Central memory CD4-positive, alpha-beta T cell (primary cell): Measurements from ENCODE around the gene NRBP1.

Experiments used
- DNase-seq: peaks from one replicate; pipeline ENCODE4 v3.0.0; 2022
- total RNA-seq, 3 experiments: gene quantifications; one replicate each; lab custom pipeline; 2026; lab: John Stamatoyannopoulos, UW

The NRBP1 gene
- total RNA-seq = 117 to 165 (median 143) reads per million in 3 experiments

- peak; percentile 85 for DNase-seq
These were observed at the start of gene NRBP1 for GRCh38 chr2:27428213-27428977. NRBP1 (plus strand) TSS chr2:27428631; CDS start chr2:27433274, 4,643 bp downstream.

DNA sequence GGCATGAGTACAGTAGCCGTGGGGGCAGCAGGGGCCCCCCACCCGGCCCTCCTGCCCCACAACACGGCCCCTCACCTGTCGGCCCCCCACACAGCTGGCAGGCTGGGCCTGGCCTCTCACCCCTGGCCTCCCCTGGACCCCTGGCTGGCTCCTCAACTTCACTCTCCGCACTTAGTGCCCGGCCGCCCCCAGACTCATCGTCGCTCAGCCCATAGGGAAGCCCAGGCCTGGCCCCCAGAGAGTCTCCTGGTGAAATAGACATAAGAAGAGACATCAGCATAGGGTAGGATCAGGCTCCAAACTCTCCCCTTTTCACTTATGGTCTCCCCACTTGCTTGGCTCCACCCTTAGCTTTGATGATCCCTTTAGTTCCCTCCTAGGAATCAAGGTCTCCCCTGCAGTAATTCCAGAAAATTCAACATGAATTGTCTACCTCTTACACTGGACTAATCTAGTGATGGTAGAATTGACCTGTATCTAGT lies 49.6 kb upstream of the NRBP1 start:
- no peak for DNase-seq

- DNase-seq = no peak
These were observed 49.0 kb upstream of the NRBP1 start for GRCh38 chr2:27379383-27379835.

- DNase-seq = peak; percentile 24
These were observed 48.4 kb upstream of the NRBP1 start for GRCh38 chr2:27379836-27380625.

DNA sequence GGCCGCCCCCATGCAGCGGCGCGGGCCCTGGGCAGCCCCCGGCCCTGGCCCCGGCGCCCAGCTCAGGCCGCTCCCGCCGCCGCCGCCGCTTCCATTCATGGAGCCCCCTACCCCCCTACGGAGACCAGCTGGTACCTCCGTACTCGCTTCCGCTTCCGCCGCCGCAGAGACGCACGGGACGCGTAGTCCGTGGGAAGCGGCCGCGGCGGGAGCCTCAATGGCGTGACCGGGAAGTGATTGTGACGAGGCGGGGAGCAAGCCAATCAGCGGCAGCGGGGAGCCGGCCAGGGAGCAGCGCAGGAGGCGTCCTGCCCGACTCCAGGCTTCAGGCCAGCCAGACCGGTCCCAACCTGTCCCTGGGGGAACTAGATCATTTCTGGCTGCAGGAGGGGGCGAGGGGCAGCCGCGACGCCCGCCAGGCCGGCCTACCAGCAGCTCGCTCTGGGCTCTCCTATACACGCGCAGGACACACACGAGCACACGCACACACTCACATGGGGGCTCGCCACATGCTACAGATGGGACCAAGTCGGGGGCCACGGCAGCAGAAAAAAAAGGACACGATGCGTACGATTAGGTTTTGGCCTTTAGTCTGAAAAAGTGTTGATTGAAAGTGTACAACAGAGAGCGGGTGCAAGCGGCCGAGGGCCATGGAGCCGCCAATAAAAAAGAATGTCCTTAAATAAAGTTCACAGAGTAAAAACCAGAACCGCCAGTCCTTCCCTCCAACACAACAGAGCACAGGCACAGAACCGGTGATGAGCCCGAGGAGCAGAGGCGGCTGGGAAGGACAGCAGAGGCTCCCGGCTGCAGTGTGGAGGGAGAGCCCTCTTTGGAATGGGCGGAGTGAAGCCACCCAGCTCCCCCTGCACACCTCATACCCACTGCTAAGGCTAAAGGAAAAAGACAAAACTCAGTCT lies 47.5 kb upstream of the NRBP1 start, which contains the start of gene ZNF513:
Gene ZNF513 (minus strand): TSS at position 109 of the 920 bp plus-strand sequence. CDS start 208 bp downstream, outside the sequence.
- DNase-seq = peak; percentile 81

GRCh38 chr2:27381577-27382181 lies 46.8 kb upstream of the NRBP1 start:
- DNase-seq = no peak

GRCh38 chr2:27390822-27391679 lies 37.4 kb upstream of the NRBP1 start:
- peak; percentile 74 for DNase-seq

DNA sequence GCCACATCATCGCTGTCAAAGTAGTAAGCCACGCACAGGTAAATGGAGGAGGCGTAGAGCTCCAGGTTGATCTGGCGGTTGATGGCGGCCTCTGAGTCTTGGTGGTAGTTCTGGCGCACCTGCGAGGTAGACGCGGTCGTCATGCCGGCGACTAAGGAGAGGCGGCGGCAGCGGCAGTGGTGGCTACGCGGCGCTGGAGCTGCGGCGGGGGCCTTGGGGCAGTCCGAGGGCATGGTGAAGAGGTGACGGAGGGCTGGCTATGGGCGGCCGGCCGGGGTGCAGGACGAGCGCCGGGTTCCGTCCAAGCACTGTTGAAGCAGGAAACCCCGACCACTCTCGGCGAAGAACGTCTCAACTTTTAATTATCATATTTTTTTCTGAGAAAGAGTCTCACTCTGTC lies 35.2 kb upstream of the NRBP1 start:
- DNase-seq = no peak

- no peak for DNase-seq
These were observed 29.5 kb upstream of the NRBP1 start for GRCh38 chr2:27398962-27399361.

- no peak for DNase-seq
These were observed 27.9 kb upstream of the NRBP1 start for GRCh38 chr2:27400348-27401135.

DNA sequence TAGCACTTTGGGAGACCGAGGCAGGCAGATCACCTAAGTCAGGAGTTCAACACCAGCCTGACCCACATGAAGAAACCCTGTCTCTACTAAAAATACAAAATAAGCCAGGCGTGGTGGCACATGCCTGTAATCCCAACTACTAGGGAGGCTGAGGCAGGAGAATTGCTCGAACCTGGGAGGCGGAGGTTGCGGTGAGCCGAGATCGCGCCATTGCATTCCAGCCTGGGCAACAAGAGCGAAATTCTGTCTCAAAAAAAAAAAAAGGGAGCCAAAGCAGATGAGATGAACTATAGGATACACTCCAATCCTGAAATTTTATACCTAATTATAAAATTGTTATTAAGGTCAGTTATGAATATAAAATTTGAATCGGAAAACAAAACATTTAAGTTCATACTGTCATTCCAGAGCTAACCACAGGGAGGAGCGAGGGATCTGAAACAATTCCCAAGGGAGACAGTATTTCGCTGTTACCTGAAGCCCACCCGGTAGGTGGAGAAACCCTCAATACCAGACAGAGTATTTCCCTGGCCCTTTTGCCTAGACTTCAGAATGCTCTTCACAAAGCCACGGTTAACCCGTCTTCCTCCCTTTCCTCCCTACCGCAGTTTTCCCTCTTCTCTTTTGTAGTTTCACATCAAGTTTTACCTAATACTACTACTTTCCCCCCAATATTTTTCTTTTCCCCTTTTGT lies 20.5 kb upstream of the NRBP1 start:
- no peak for DNase-seq

DNA sequence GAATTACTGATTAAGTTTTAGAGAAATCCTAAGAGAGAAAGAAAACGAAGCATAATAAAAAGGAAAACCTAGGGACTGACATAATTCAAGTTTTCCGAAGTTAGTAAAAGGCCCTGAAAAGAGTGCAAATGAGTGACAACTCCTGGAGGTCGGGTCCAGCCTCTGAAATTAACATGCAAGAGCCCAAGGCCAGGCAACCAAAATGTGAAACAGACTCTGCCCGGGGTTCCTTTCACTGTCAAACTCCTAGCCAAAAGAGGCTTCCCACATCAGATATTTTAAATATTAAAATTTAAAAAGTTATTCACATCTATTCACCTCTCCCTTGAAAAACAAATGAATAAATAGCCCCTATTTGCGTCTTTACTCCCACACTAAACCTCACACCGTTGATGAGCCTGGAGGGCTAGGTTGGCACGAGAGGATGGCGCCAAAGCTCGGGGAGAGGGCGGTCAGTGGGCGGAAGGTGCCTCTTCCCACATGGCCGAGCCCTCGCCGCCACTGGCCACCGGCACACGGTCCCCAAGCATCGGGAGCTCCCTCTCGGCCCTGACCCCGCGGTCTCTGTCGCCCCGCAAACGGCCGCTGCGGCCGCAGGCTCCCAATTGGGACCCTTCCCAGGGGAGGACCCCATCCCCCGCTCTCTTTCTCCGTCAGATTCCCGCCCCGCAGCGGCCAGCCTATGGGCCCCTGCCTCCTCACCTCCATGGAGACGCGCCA lies 19.7 kb upstream of the NRBP1 start:
- DNase-seq = no peak

DNA sequence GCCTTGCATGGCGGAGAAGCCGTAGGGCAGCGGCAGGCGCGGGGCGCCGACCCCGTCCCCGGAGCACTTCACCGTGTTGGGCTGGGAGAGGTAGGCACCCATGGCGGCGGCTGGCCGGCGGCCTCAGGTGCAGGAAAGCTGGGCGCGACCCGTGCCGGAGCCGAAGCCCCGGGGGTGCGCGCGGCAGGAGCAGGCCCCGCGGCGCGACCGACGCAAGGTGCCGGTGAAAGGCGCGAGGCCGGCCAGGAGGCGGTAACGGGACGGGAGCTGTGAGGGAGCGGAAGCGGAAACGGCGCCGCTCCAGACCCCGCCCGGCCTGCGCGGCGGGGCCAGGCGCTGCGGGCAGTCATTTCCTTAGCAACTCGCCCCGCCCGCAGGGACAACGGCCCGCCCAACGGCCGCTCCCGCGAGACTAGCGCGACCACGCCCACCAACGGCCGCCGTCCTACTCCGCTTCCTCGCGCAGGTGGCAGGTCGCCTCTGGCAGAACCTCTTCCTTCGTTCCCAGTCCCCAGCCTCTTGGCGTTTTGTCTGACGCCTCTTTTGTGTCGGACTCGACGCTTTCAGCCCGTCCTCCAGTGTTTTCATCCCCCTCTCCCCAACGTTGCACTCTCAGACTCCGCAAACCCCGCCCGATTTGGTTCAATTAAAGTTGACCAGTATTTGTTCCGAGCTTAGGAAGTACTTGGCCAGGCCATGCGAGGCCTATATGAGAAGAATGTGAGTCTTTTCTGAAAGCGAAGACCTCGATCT lies 18.9 kb upstream of the NRBP1 start, which contains the start of gene PPM1G:
Gene PPM1G (minus strand): TSS at position 271 of the 753 bp plus-strand sequence. CDS start 169 bp downstream, at position 102.
- DNase-seq = peak; percentile 93

GRCh38 chr2:27412419-27413152 lies 15.8 kb upstream of the NRBP1 start:
- DNase-seq = no peak

GRCh38 chr2:27416151-27416550 lies 12.3 kb upstream of the NRBP1 start:
- no peak for DNase-seq

- no peak for DNase-seq
These were observed 7.4 kb upstream of the NRBP1 start for GRCh38 chr2:27420996-27421395.

DNA sequence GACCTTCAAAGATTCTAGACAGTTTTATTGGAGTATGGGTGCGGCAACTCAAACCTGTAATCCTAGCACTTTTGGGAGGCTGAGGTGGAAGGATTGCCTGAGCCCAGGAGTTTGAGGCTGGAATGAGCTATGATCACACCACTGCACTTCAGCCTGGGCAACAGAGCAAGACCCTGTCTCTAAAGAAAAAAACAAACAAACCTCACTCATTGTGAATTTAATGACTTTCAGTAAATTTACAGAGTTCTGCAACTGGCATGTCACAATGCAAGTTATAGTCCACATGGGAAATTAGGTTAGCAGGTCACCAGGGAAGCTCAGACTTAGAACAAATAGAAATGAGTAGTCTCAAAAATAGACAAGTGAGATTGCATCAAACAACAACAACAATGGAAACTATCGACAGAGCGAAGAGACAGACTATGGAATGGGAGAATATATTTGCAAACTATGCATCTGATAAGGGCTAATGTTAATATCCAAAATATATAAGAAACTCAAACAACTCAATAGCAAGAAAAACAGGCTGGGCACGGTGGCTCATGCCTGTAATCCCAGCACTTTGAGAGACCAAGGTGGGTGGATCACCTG lies 6.7 kb upstream of the NRBP1 start:
- DNase-seq = no peak
